H1 (cell line): ENCODE measurements around the gene SAFB. TPM values are rescaled to one million over a fixed set of nuclear protein-coding genes. Genes with fewer than 3 reads are reported as not detected.

ENCODE experiments used
- FOSL1 ChIP-seq: IDR thresholded peaks from 2 replicates; pipeline ENCODE4 v1.6.1; 2011; ENCODE audit warnings: mild to moderate bottlenecking, low read depth, low read length, moderate library complexity; ENCODE audit not compliant: insufficient read depth
- KDM1A ChIP-seq: fragments of 200-600, 300-600 bp; sonication (generic); IDR thresholded peaks from 2 replicates; pipeline ENCODE4 v1.7.1; 2016; ENCODE audit warnings: mild to moderate bottlenecking, low read length, borderline replicate concordance
- NANOG ChIP-seq: IDR thresholded peaks from 2 replicates; pipeline ENCODE4 v1.6.1; 2011; ENCODE audit warnings: low read length, low read depth, mild to moderate bottlenecking, inconsistent platforms; ENCODE audit not compliant: insufficient read depth, poor library complexity, severe bottlenecking
- TAF7 ChIP-seq: optimal IDR thresholded peaks from 2 replicates; pipeline ENCODE3; 2011; ENCODE audit warnings: low read depth, mild to moderate bottlenecking, inconsistent platforms, low read length, moderate library complexity, borderline replicate concordance
- polyA plus RNA-seq, 7 experiments: library from polyadenylated mRNA; depleted of rRNA in 3 of 7; stranded (reverse) in 5 of 7; unstranded in 2 of 7; fragments of >200 nt in 5 of 7; fragments of 200-250 nt in 2 of 7; gene quantifications; 1 replicate in 5 of 7; 2 replicates in 1 of 7; 4 replicates in 1 of 7; pipeline versions ENCODE4 v1.2.1 to v1.2.3, GENCODE V29; 2011 to 2013; ENCODE audit warnings: missing spikeins in 2 of 7, mixed read lengths in 2 of 7
- total RNA-seq: library from RNA; stranded (reverse); fragmentation: NEBNext Ultra II Directional; extraction: Animal tissue kit (Norgen Biotek cat#: 25700); gene quantifications from 2 replicates; pipeline ENCODE4 v1.2.1, GENCODE V29; 2021
- TF ChIP-seq, protein P1 (sequence below): IDR thresholded peaks from 2 replicates; pipeline ENCODE4 v1.6.1; 2011; ENCODE audit warnings: low read depth, mild to moderate bottlenecking, low read length; ENCODE audit not compliant: insufficient read depth
- TF ChIP-seq, protein P2 (sequence below): fragments of 300-600 bp; sonication (generic); IDR thresholded peaks from 2 replicates; pipeline ENCODE4 v1.7.1; 2012; ENCODE audit warnings: low read length, moderate library complexity, mild to moderate bottlenecking, inconsistent platforms; ENCODE audit not compliant: insufficient replicate concordance
- TF ChIP-seq, protein P3 (sequence below): IDR thresholded peaks from 2 replicates; pipeline ENCODE4 v1.6.1; 2012; ENCODE audit warnings: inconsistent platforms

SAFB gene
- total and polyA plus RNA-seq, 2 of the 8 experiments (the other 6 are each of a cell fraction or from before 2014, with no cell fraction given): 27.0 to 110 TPM

DNA sequence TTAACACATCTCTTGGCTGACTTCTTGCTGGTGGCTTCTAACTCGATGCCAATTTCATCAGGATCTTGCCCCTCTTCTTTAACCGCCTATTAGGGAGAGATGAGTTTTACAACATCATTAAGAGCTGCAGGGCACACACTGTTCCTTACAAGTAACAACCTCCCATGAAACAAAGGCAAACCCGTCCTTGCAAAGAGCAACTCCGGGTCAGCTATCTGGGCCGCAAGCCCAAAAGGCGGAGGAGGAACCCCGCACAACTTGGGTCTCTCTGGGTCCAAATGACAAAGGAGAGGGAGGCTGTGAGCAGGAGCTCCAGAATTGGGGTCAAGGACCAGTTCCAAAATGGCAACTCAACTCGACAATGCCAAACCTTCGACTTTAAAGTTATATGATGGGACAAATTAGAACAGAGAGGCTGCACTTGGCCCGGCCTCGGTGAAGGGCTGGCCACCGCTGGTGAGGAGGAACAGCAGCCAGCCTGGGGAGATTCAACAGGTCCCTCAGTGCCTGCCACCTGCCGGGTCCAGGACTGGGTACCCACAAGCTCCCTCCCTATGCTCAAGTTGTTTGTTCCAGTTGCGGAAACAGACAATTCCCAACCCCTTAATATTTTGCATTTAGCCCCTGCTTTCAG lies 1.5 kb upstream of the SAFB start (continued):
- no peak for TF ChIP-seq FOSL1
- TF ChIP-seq, protein P1, sequence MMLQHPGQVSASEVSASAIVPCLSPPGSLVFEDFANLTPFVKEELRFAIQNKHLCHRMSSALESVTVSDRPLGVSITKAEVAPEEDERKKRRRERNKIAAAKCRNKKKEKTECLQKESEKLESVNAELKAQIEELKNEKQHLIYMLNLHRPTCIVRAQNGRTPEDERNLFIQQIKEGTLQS: no peak
- TF ChIP-seq, protein P2, sequence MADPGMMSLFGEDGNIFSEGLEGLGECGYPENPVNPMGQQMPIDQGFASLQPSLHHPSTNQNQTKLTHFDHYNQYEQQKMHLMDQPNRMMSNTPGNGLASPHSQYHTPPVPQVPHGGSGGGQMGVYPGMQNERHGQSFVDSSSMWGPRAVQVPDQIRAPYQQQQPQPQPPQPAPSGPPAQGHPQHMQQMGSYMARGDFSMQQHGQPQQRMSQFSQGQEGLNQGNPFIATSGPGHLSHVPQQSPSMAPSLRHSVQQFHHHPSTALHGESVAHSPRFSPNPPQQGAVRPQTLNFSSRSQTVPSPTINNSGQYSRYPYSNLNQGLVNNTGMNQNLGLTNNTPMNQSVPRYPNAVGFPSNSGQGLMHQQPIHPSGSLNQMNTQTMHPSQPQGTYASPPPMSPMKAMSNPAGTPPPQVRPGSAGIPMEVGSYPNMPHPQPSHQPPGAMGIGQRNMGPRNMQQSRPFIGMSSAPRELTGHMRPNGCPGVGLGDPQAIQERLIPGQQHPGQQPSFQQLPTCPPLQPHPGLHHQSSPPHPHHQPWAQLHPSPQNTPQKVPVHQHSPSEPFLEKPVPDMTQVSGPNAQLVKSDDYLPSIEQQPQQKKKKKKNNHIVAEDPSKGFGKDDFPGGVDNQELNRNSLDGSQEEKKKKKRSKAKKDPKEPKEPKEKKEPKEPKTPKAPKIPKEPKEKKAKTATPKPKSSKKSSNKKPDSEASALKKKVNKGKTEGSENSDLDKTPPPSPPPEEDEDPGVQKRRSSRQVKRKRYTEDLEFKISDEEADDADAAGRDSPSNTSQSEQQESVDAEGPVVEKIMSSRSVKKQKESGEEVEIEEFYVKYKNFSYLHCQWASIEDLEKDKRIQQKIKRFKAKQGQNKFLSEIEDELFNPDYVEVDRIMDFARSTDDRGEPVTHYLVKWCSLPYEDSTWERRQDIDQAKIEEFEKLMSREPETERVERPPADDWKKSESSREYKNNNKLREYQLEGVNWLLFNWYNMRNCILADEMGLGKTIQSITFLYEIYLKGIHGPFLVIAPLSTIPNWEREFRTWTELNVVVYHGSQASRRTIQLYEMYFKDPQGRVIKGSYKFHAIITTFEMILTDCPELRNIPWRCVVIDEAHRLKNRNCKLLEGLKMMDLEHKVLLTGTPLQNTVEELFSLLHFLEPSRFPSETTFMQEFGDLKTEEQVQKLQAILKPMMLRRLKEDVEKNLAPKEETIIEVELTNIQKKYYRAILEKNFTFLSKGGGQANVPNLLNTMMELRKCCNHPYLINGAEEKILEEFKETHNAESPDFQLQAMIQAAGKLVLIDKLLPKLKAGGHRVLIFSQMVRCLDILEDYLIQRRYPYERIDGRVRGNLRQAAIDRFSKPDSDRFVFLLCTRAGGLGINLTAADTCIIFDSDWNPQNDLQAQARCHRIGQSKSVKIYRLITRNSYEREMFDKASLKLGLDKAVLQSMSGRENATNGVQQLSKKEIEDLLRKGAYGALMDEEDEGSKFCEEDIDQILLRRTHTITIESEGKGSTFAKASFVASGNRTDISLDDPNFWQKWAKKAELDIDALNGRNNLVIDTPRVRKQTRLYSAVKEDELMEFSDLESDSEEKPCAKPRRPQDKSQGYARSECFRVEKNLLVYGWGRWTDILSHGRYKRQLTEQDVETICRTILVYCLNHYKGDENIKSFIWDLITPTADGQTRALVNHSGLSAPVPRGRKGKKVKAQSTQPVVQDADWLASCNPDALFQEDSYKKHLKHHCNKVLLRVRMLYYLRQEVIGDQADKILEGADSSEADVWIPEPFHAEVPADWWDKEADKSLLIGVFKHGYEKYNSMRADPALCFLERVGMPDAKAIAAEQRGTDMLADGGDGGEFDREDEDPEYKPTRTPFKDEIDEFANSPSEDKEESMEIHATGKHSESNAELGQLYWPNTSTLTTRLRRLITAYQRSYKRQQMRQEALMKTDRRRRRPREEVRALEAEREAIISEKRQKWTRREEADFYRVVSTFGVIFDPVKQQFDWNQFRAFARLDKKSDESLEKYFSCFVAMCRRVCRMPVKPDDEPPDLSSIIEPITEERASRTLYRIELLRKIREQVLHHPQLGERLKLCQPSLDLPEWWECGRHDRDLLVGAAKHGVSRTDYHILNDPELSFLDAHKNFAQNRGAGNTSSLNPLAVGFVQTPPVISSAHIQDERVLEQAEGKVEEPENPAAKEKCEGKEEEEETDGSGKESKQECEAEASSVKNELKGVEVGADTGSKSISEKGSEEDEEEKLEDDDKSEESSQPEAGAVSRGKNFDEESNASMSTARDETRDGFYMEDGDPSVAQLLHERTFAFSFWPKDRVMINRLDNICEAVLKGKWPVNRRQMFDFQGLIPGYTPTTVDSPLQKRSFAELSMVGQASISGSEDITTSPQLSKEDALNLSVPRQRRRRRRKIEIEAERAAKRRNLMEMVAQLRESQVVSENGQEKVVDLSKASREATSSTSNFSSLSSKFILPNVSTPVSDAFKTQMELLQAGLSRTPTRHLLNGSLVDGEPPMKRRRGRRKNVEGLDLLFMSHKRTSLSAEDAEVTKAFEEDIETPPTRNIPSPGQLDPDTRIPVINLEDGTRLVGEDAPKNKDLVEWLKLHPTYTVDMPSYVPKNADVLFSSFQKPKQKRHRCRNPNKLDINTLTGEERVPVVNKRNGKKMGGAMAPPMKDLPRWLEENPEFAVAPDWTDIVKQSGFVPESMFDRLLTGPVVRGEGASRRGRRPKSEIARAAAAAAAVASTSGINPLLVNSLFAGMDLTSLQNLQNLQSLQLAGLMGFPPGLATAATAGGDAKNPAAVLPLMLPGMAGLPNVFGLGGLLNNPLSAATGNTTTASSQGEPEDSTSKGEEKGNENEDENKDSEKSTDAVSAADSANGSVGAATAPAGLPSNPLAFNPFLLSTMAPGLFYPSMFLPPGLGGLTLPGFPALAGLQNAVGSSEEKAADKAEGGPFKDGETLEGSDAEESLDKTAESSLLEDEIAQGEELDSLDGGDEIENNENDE: no peak
- TF ChIP-seq TAF7: no peak
- no peak for TF ChIP-seq NANOG
- TF ChIP-seq KDM1A: no peak
- TF ChIP-seq, protein P3, sequence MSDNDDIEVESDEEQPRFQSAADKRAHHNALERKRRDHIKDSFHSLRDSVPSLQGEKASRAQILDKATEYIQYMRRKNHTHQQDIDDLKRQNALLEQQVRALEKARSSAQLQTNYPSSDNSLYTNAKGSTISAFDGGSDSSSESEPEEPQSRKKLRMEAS: no peak
